Measurements from ENCODE around the gene PDX1. TPM values are rescaled to one million over a fixed set of nuclear protein-coding genes. Genes with fewer than 3 reads are reported as not detected.

Gene PDX1
- total and polyA plus RNA-seq, 2 of the 13 experiments (the other 11 are each of a cell fraction or from before 2014, with no cell fraction given) = 0.07 TPM; not detected in 1

GRCh38 chr13:27956576-27957300 is 36.9 kb downstream of the PDX1 start:
- intact Hi-C loops (cut with micrococcal nuclease; ENCODE audit: unreplicated experiment) = no loop called here
- no peak overlapping the region for H2AFZ ChIP-seq (ENCODE audit: low read length)
- WGBS (ENCODE audit: low lambda C conversion rate) = 3% methylated on average over 5 of the region's 5 CpGs
- no peaks in the 10 kb centered on the region for H3K36me3 ChIP-seq (replicated peaks in 1 of 2; ENCODE audit: control insufficient read depth in 1 of 2, insufficient read depth in 2 of 2, low read length in 2 of 2)
- TF ChIP-seq ZFYVE20 (CRISPR knock-in tag; IDR thresholded peaks at IDR 0.05; ENCODE audit: borderline replicate concordance, low read depth) = no peak
- TF ChIP-seq FIP1L1 (IDR thresholded peaks at IDR 0.05; ENCODE audit: borderline replicate concordance, insufficient read depth, low read depth, low read length) = no peak
- no peak for TF ChIP-seq FOXK2 (IDR thresholded peaks at IDR 0.05)
- no peak for TF ChIP-seq KMT2A (CRISPR knock-in tag; IDR thresholded peaks at IDR 0.05)
- TF ChIP-seq MXD1 (CRISPR knock-in tag; IDR thresholded peaks at IDR 0.05) = no peak
- in situ Hi-C loops (cut with HindIII; ENCODE audit: extremely low pct_ligation_motif_present, low pct_unique_long_range_greater_than_20kb) = loop anchor here (25.0 kb wide), 1 partner anchor 994 kb away; no protein-coding TSS in a partner anchor
- H3K4me3 ChIP-seq (replicated peaks in 1 of 3; ENCODE audit: insufficient read depth in 1 of 3, low read depth in 2 of 3, low read length in 3 of 3) = no peak overlapping the region
- FAIRE-seq (no peak), DNase-seq (ENCODE audit: low spot score) (no peak), ATAC-seq (no peak)
- no peaks in the 10 kb centered on the region for H4K20me1 ChIP-seq (ENCODE audit: insufficient read depth, low read length)
- no peaks in the 10 kb centered on the region for H3K79me2 ChIP-seq (ENCODE audit: insufficient read depth, low read length)
- CTCF ChIA-PET (ENCODE audit: low intra/inter-chr PET ratio, low total read pairs) = interaction anchor here (1.0 kb wide), 1 partner anchor 88 kb away, joined by 3 read pairs; no protein-coding TSS in a partner anchor
- H3K27me3 ChIP-seq (ENCODE audit: control insufficient read depth in 1 of 2, insufficient read depth in 2 of 2, low read length in 2 of 2) = peaks cover 0 to 4% of the 10 kb centered on the region in 2 experiments; a peak in 1 of 5 replicates
- peaks cover 50% of the 10 kb centered on the region for H3K4me1 ChIP-seq (ENCODE audit: insufficient read depth, low read length)
- H3K27ac ChIP-seq (ENCODE audit: extremely low read length, insufficient read depth, low read length) = no peak overlapping the region
- H3K4me2 ChIP-seq (ENCODE audit: low read depth, low read length) = no peak overlapping the region
- no peak overlapping the region for H3K9ac ChIP-seq (ENCODE audit: insufficient read depth, low read depth, low read length)
- no peaks in the 10 kb centered on the region for H3K9me3 ChIP-seq (ENCODE audit: low read length)
- POLR2A ChIA-PET = no interaction called here
- no TSS peak for BruUV-seq (replicated peaks)

- DNase-seq (ENCODE audit: low spot score) (no peak), FAIRE-seq (no peak), ATAC-seq (no peak)
- no peaks in the 10 kb centered on the region for H3K79me2 ChIP-seq (ENCODE audit: insufficient read depth, low read length)
- ChIA-PET POLR2A (interaction anchor here (0.7 to 2.4 kb wide), 8 partner anchors 14 to 969 kb away, joined by 3 to 9 read pairs (median 4); partner anchors contain the start of genes MTIF3 and PDX1), CTCF (ENCODE audit: low intra/inter-chr PET ratio, low total read pairs) (no interaction called here)
- peaks cover 61% of the 10 kb centered on the region for H3K4me1 ChIP-seq (ENCODE audit: insufficient read depth, low read length)
- peak overlapping the region; percentile 80 for H3K9ac ChIP-seq (ENCODE audit: insufficient read depth, low read depth, low read length)
- H3K27ac ChIP-seq (ENCODE audit: extremely low read length, insufficient read depth, low read length) = peak overlapping the region; percentile 98
- H3K4me2 ChIP-seq (ENCODE audit: low read depth, low read length) = peak overlapping the region; percentile 89
- no peaks in the 10 kb centered on the region for H3K36me3 ChIP-seq (replicated peaks in 1 of 2; ENCODE audit: control insufficient read depth in 1 of 2, insufficient read depth in 2 of 2, low read length in 2 of 2)
- H3K27me3 ChIP-seq (ENCODE audit: control insufficient read depth in 1 of 2, insufficient read depth in 2 of 2, low read length in 2 of 2) = peaks cover 0 to 6% of the 10 kb centered on the region in 2 experiments; a peak in 2 of 5 replicates
- no TSS peak for BruUV-seq (replicated peaks)
- 15% methylated on average over 14 of the region's 14 CpGs for WGBS (ENCODE audit: low lambda C conversion rate)
- H4K20me1 ChIP-seq (ENCODE audit: insufficient read depth, low read length) = no peaks in the 10 kb centered on the region
- in situ Hi-C loops (cut with HindIII; ENCODE audit: extremely low pct_ligation_motif_present, low pct_unique_long_range_greater_than_20kb) = loop anchor here (25.0 kb wide), 1 partner anchor 998 kb away; no protein-coding TSS in a partner anchor
- no peak overlapping the region for H2AFZ ChIP-seq (ENCODE audit: low read length)
- TF ChIP-seq ZNF816 (CRISPR knock-in tag; IDR thresholded peaks at IDR 0.05; ENCODE audit: borderline replicate concordance) (0 out of 2 replicates have a peak, but pooled peaks have one; percentile 9), MAFF (IDR thresholded peaks at IDR 0.05; ENCODE audit: low read depth, low read length) (no peak), SSRP1 (CRISPR knock-in tag; IDR thresholded peaks at IDR 0.05) (no peak)
- intact Hi-C loops (cut with micrococcal nuclease; ENCODE audit: unreplicated experiment) = loop anchor here (1.0 to 2.0 kb wide), 4 partner anchors 25 to 598 kb away; no protein-coding TSS in a partner anchor
- no peaks in the 10 kb centered on the region for H3K9me3 ChIP-seq (ENCODE audit: low read length)
- H3K4me3 ChIP-seq (replicated peaks in 1 of 3; ENCODE audit: insufficient read depth in 1 of 3, low read depth in 2 of 3, low read length in 3 of 3) = peak overlapping the region; percentile 17 to 77 (median 58)
Measured at GRCh38 chr13:27959976-27960361, 40.2 kb downstream of the PDX1 start.
